NB4 (cell line): ENCODE data around the gene SPNS2.

Experiments
- CTCF ChIP-seq: IDR thresholded peaks from one replicate; pipeline ENCODE4 v1.5.1; 2012; ENCODE audit warnings: low read depth, low read length
- POLR2A ChIP-seq: IDR thresholded peaks from 2 replicates; pipeline ENCODE4 v1.6.1; 2011; ENCODE audit warnings: mild to moderate bottlenecking; ENCODE audit not compliant: insufficient read length; ENCODE audit errors: extremely low read depth
- TF ChIP-seq, protein P1 (sequence below): IDR thresholded peaks from 2 replicates; pipeline ENCODE4 v1.6.1; 2011; ENCODE audit warnings: low read depth, low read length

DNA sequence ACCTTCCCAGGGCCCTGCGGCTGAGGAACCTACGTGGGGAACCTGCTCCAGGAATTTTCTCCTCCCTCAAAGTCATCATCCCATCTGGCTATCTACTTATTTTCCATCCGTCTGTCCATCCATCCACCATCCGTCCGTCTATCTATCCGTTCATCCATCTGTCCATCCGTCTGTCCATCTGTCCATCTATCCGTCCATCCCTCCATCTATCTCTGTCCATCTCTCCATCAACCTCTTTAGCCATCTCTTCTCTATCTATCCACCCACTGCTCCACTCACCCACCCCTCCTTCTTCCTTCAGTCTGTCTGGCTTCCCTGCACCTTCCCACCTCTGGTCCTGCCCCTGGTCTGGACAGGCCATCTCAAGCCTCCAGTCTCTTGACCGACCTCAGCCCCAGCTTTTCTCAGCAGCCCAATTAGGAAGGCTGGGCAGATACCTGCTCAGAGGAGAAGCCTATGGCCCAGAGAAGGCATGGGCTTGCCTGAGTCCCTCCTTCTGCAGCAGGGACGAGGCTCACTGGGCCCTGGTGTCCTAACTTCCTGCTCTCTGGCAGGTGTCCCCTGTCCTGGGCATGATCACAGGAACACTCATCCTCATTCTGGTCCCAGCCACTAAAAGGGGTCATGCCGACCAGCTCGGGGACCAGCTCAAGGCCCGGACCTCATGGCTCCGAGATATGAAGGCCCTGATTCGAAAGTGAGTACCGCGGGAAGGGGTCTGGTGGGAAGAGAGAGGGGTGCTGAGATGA is 33.5 kb downstream of the SPNS2 start:
- TF ChIP-seq CTCF (no peak), POLR2A (no peak)
- TF ChIP-seq, protein P1, sequence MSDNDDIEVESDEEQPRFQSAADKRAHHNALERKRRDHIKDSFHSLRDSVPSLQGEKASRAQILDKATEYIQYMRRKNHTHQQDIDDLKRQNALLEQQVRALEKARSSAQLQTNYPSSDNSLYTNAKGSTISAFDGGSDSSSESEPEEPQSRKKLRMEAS = no peak
